Endodermal cell (in vitro differentiated cells): ENCODE measurements around the gene MGAT4A. TPM values are rescaled to one million over a fixed set of nuclear protein-coding genes. Genes with fewer than 3 reads are reported as not detected.

Source experiments
- DNase-seq: peaks from one replicate; pipeline ENCODE4 v3.0.0-alpha.2; 2017
- H3K27ac ChIP-seq: 2 replicates; pipeline ENCODE4 v1.5.1; 2013; ENCODE audit warnings: mild to moderate bottlenecking, low read depth, low read length, moderate library complexity
- H3K27me3 ChIP-seq: 2 replicates; pipeline ENCODE4 v1.6.1; 2013; ENCODE audit warnings: mild to moderate bottlenecking, low read length, moderate library complexity; ENCODE audit not compliant: insufficient read depth, control insufficient read depth, poor library complexity, severe bottlenecking
- H3K36me3 ChIP-seq: 2 replicates; pipeline ENCODE4 v1.7.0; 2013; ENCODE audit warnings: mild to moderate bottlenecking, low read length, moderate library complexity; ENCODE audit not compliant: control insufficient read depth, insufficient read depth
- H3K4me1 ChIP-seq: one replicate; pipeline ENCODE4 v1.7.0; 2013; ENCODE audit warnings: low read length; ENCODE audit not compliant: control insufficient read depth, insufficient read depth
- H3K4me3 ChIP-seq: 2 replicates; pipeline ENCODE4 v1.5.1; 2013; ENCODE audit warnings: mild to moderate bottlenecking, low read length, moderate library complexity
- H3K9ac ChIP-seq: 2 replicates; pipeline ENCODE4 v1.6.1; 2013; ENCODE audit warnings: mild to moderate bottlenecking, low read length, moderate library complexity; ENCODE audit not compliant: poor library complexity, severe bottlenecking; ENCODE audit errors: extremely low read depth
- H3K9me3 ChIP-seq: 2 replicates; pipeline ENCODE4 v1.6.1; 2013; ENCODE audit warnings: mild to moderate bottlenecking, low read length, moderate library complexity; ENCODE audit not compliant: control insufficient read depth
- H3K27ac Mint-ChIP-seq: 2 replicates; pipeline ENCODE4 v1.8.0; 2020; ENCODE audit warnings: mixed read lengths
- H3K27me3 Mint-ChIP-seq: 2 replicates; pipeline ENCODE4 v1.8.0; 2021; ENCODE audit warnings: mild to moderate bottlenecking, mixed read lengths; ENCODE audit not compliant: insufficient read depth
- H3K36me3 Mint-ChIP-seq: 2 replicates; pipeline ENCODE4 v1.8.0; 2020; ENCODE audit warnings: low read depth, mixed read lengths
- H3K4me1 Mint-ChIP-seq: 2 replicates; pipeline ENCODE4 v1.8.0; 2020; ENCODE audit warnings: mixed read lengths
- H3K4me3 Mint-ChIP-seq: 2 replicates; pipeline ENCODE4 v1.8.0; 2020; ENCODE audit warnings: mild to moderate bottlenecking, moderate library complexity, mixed read lengths
- H3K9me3 Mint-ChIP-seq: 2 replicates; pipeline ENCODE4 v1.8.0; 2020; ENCODE audit warnings: mild to moderate bottlenecking, mixed read lengths
- CTCF ChIP-seq: fragments of 200-600 bp; sonication (generic); conservative IDR thresholded peaks from 2 replicates; pipeline ENCODE4 v1.5.0; 2021; ENCODE audit warnings: antibody characterized with exemption, mild to moderate bottlenecking
- WGBS, 2 experiments: methylation state at CpG; one replicate each; pipeline versions ENCODE4 v1.1.5 to v1.1.7; 2013; ENCODE audit warnings: missing lambda C conversion rate in 2 of 2, mixed read lengths in 1 of 2; ENCODE audit not compliant: insufficient coverage in 1 of 2, insufficient read length in 1 of 2; 5-methylcytosine and 5-hydroxymethylcytosine counted together
- total RNA-seq, 2 donors: library from RNA; stranded (reverse); fragmentation: NEBNext Ultra II Directional in 1 of 2; extraction: Animal tissue kit (Norgen Biotek cat#: 25700) in 1 of 2; gene quantifications; 2 replicates in 1 of 2; 3 replicates in 1 of 2; pipeline ENCODE4 v1.2.1, GENCODE V29; 2021

The MGAT4A gene
- total RNA-seq, 2 donors from 2014 or later: 8.2 to 11.1 TPM

DNA sequence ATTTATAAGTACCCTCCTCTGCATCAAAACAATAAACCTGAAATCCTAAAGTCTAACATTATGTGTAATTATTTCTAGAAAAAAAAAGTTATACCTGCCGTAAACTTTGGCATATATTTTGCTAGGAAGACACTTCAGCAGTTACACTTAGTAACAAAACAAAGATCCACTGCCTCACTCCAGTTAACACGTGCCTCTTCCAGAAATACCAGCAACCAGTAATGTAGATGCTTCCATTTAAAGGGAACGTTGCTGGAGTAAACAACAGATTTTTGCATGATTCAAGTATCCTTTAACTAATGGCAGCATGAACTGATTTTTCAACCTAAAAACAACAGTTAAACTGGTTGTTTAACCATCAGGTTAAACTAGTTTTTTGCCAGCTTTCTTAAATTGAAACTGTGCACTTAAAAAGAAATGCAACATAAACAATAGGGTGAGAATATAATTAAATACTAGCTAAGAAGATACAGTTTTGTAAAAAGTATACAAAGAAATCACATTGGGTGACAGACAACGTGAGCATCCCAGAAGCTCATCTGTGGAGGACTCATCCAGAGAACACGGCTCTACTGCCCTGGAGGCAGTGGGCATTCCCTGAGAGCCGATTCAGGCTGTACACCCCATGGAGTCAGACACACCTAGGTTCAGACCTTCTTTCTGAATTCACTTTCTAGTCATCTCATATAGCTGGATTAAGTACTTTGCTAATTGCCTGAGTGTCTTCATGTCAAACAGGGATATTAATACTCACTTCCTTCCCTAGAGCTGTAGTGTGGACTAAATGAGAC is 22.3 kb downstream of the MGAT4A start:
- H3K4me3 ChIP-seq: no peak overlapping the region

DNA sequence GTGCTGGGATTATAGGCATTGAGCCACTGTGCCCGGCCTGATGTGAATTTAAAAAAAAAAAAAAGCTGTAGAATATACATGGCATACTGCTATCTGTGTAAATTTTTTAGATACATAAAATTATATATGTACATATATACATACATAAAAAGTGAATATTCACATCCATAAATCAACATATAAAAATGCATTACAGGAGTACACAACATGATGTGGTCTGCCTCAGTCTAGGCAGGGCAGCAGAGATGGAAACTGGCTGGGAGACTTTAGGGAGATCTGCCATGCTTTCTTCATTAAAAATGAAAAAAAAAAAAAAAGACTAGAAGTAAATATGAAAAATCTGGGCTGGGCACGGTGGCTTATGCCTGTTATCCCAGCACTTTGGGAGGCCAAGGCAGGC is 24.3 kb downstream of the MGAT4A start:
- Histone ChIP-seq H3K4me3 (no peak overlapping the region), H3K9me3 (no peaks in the 10 kb centered on the region), H3K27ac (no peak overlapping the region), H3K9ac (no peak overlapping the region), H3K4me1 (no peaks in the 10 kb centered on the region), H3K27me3 (no peaks in the 10 kb centered on the region), H3K36me3 (no peaks in the 10 kb centered on the region)
- no peak overlapping the region for H3K4me3 Mint-ChIP-seq
- no peaks in the 10 kb centered on the region for H3K36me3 Mint-ChIP-seq
- 90 to 100% methylated on average over 1 to 2 of the region's 2 CpGs for WGBS, 2 experiments
- DNase-seq: no peak
- no peaks in the 10 kb centered on the region for H3K9me3 Mint-ChIP-seq
- peaks cover 5% of the 10 kb centered on the region for H3K4me1 Mint-ChIP-seq
- no peak overlapping the region for H3K27ac Mint-ChIP-seq
- H3K27me3 Mint-ChIP-seq: peaks cover 4% of the 10 kb centered on the region
- TF ChIP-seq CTCF: no peak

More for the DNA sequence above, 22.3 kb downstream of the MGAT4A start:
- H3K9me3 ChIP-seq: no peaks in the 10 kb centered on the region
- no peaks in the 10 kb centered on the region for H3K4me1 ChIP-seq
- Mint-ChIP-seq H3K9me3 (no peaks in the 10 kb centered on the region), H3K36me3 (no peaks in the 10 kb centered on the region), H3K4me3 (no peak overlapping the region), H3K4me1 (peaks cover 5% of the 10 kb centered on the region), H3K27me3 (peaks cover 6% of the 10 kb centered on the region), H3K27ac (no peak overlapping the region)
- WGBS, 2 experiments: 89 to 94% methylated on average over 5 to 6 of the region's 6 CpGs
- no peak overlapping the region for H3K27ac ChIP-seq
- no peak overlapping the region for H3K9ac ChIP-seq
- DNase-seq: no peak
- TF ChIP-seq CTCF: no peak
- no peaks in the 10 kb centered on the region for H3K27me3 ChIP-seq
- no peaks in the 10 kb centered on the region for H3K36me3 ChIP-seq

DNA sequence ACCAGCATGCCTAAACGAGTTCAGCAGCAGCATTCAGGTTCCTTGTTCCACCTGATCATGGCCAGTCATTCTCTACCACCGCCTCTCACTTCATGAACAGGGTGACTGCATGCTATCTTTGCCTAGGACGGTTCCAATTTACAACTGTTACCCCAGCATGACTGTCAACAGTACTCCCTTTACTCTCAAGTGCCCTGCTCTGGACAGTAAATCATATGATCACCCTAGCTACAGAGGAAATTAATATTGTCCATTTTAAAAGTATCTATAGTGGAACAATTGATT is 25.7 kb downstream of the MGAT4A start:
- no peaks in the 10 kb centered on the region for H3K9me3 Mint-ChIP-seq
- H3K36me3 Mint-ChIP-seq: no peaks in the 10 kb centered on the region

More for the DNA sequence above, 25.7 kb downstream of the MGAT4A start:
- Histone ChIP-seq H3K36me3 (no peaks in the 10 kb centered on the region), H3K4me1 (no peaks in the 10 kb centered on the region), H3K27ac (no peak overlapping the region), H3K27me3 (no peaks in the 10 kb centered on the region), H3K4me3 (peak overlapping the region; percentile 21), H3K9ac (no peak overlapping the region), H3K9me3 (no peaks in the 10 kb centered on the region)
- H3K27me3 Mint-ChIP-seq: peaks cover 2% of the 10 kb centered on the region
- WGBS, 2 experiments: 89 to 94% methylated on average over 3 of the region's 3 CpGs
- peaks cover 5% of the 10 kb centered on the region for H3K4me1 Mint-ChIP-seq
- no peak overlapping the region for H3K4me3 Mint-ChIP-seq
- DNase-seq: no peak
- TF ChIP-seq CTCF: no peak
- no peak overlapping the region for H3K27ac Mint-ChIP-seq
